GM19328 (cell line): Measurements from ENCODE around the gene SPACA4.

Experiments
- ATAC-seq: cut with Tn5 transposase; IDR thresholded peaks from one replicate; pipeline ENCODE4 v1.9.1; 2021; ENCODE audit warnings: mild to moderate bottlenecking, moderate library complexity; ENCODE audit not compliant: unreplicated experiment

SPACA4 gene

GRCh38 chr19:48646722-48647216 lies 40.2 kb downstream of the SPACA4 start:
- ATAC-seq = no peak

GRCh38 chr19:48648134-48648533 lies 41.6 kb downstream of the SPACA4 start:
- no peak for ATAC-seq

- ATAC-seq = no peak
These were observed 44.6 kb downstream of the SPACA4 start for GRCh38 chr19:48650974-48651682.

- no peak for ATAC-seq
These were observed 45.1 kb downstream of the SPACA4 start for GRCh38 chr19:48651683-48652048.

GRCh38 chr19:48654299-48655059 lies 47.9 kb downstream of the SPACA4 start:
- no peak for ATAC-seq

- ATAC-seq = no peak
These were observed 50.4 kb downstream of the SPACA4 start for GRCh38 chr19:48656840-48657474.
